ENCODE data around the gene ZFP36.

ZFP36 gene

GRCh38 chr19:39384839-39385568, 21.6 kb upstream of the ZFP36 start:
- DNase-seq, result no peak

- DNase-seq, result no peak
Observed at GRCh38 chr19:39385629-39386411, 20.8 kb upstream of the ZFP36 start.

DNA sequence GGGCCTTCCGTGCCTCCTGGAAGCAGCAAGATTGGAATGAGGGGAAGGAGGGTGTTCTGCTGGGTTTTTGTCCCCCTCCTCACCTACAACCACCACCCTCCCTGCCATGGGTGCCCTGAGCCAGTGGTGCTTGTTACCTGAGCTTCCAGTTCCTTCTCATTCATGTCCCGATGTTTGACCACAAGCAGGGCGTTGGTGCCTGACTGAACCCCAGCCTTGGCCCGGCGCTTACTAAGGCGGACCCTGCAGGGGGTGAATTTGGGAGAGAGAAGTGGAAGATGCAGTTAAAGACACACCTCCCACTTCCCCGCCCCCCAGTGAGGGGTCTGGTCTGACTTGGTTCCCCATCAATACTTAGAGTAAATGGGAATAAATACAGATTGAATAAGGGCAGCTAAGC, 20.1 kb upstream of the ZFP36 start:
- DNase-seq, result no peak

DNA sequence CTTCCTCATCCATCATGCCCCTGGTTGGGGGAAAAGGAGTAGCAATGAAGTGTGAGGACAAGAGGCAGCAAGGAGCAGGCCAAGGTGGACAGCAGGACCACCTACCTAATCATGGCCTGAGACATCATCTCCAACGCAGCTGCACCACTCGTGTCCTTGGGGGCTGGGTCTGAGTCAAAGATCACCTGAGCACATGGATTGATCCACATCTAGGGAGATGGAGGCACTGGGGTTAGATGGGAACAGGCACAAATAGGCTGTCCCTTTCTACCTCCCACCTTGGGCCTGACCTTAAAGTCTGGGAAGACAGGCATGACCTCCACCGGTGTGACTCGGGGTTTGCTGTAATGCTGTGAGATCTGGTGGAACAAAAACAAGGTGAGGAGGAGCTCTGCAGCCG, 18.0 kb upstream of the ZFP36 start:
- DNase-seq, result no peak

- no peak for DNase-seq
Observed at GRCh38 chr19:39389631-39390414, 16.8 kb upstream of the ZFP36 start.

DNA sequence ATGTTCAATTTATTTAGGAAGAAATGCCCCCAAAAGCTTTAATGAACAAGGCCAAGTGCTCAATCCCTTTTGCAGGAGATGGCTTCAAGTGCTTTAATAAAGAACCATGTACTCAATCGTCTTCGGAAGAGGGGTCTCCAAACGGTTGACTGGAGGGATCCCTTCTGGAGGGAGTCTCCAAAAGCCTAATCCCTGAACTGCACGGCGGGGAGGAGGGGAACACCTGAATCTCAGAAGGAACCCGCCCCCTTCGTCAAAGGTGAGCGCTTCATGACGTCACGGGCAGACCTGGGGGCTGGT, 16.2 kb upstream of the ZFP36 start:
- no peak for DNase-seq

DNA sequence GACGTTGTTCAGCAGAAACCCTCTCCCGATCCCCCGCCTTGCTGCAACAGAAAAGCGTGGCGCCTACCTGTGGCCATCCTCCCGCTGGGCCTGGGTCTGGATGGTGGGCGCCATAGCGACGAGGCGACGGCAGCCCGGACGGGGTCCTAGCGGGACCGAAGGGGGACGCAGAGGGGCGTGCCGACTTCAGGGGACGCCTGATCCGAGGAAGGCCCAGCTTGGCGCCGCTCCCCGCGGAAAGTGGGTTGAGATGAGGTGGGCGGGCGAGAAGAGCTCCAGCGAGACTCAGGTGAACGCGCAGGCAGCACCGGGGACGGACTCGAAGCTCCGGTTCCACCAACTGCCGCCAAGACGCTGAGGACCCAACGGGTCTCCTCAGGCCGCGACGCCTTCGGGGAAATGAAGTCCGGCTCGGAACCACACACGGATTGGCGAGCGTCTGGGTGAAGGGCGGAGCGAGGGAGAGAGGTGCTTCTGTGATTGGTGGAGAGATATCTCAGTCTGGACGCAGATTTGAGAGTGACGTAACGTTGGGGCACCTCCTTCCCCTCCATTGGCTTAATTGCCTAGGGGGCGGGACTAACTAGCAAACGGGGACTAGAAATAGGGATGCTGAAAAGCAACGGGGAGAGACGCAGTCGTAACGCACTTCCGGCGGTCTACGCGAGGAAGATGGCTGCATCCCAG, 15.8 kb upstream of the ZFP36 start, which contains the start of the genes MED29 and PAF1:
Gene MED29 (plus strand): TSS at position 628 of the 687 bp plus-strand sequence. CDS start 45 bp downstream, at position 673.
Gene PAF1 (minus strand): TSS at position 356 of the 687 bp plus-strand sequence. CDS start 242 bp downstream, at position 114.
- DNase-seq, result peak; percentile 99

DNA sequence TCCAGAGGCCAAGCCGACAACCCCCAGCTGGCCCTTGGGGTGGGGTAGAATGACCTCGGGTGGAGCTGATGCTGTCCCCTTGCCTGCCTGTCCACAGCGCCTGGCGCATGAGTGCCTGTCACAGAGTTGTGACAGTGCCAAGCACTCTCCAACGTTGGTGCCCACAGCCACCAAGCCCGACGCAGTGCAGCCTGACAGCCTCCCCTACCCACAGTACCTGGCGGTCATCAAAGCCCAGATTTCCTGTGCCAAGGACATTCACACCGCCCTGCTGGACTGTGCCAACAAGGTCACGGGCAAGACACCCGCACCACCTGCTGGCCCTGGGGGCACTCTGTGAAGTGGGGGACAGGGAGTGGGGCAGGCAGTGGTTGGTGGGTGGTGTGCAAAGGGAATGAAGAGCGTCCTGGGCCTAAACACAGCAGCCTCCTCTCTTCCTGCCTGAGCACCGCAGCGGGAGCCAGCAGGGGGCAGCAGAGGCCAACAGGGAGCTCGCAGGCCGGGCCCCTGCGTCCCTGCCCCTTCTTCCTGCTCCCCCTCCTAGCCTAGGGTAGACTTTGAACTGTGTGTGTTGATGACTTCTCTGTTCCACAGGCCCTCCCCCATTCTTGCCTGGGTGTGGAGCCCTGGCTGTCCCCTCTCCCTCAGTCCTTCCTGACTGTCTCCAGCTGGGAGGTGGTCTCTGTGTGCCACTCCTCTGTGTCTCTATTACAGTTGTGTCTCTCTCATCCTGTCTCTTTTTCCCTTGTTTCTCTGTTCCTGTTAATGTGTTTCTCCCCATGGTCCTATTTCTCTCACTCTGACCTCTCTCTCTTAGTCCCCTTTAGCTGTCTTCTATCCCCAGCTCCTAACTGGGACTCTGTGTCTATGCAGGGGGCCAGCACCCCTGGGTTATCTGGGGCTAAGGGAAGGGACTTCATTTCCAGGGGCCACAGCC, 9.0 kb upstream of the ZFP36 start:
- DNase-seq, result peak; percentile 4

- DNase-seq, result no peak
Observed at GRCh38 chr19:39398297-39398864, 8.3 kb upstream of the ZFP36 start.

DNA sequence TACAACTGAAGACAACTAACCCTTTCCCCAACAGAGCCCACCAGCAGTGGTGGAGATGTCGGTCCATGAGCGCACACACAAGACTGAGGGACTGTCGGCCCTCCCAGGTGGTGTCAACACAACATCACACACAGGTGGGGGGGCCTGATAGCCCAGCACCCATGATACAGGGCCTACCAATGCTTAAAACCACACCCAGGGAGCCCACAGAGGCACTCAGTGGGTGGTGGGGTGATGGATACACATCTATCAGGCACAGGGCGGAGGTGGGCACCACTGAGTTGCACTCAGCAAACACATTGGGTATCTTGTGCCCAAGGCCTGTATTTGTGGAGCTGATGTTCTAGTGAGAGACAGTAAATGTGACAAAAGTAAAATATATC, 7.0 kb upstream of the ZFP36 start:
- no peak for DNase-seq

- DNase-seq, result no peak
Observed at GRCh38 chr19:39400061-39400460, 6.6 kb upstream of the ZFP36 start.

- DNase-seq, result no peak
Observed at GRCh38 chr19:39401070-39401548, 5.5 kb upstream of the ZFP36 start.

GRCh38 chr19:39401549-39402345, 4.9 kb upstream of the ZFP36 start:
- DNase-seq, result no peak

DNA sequence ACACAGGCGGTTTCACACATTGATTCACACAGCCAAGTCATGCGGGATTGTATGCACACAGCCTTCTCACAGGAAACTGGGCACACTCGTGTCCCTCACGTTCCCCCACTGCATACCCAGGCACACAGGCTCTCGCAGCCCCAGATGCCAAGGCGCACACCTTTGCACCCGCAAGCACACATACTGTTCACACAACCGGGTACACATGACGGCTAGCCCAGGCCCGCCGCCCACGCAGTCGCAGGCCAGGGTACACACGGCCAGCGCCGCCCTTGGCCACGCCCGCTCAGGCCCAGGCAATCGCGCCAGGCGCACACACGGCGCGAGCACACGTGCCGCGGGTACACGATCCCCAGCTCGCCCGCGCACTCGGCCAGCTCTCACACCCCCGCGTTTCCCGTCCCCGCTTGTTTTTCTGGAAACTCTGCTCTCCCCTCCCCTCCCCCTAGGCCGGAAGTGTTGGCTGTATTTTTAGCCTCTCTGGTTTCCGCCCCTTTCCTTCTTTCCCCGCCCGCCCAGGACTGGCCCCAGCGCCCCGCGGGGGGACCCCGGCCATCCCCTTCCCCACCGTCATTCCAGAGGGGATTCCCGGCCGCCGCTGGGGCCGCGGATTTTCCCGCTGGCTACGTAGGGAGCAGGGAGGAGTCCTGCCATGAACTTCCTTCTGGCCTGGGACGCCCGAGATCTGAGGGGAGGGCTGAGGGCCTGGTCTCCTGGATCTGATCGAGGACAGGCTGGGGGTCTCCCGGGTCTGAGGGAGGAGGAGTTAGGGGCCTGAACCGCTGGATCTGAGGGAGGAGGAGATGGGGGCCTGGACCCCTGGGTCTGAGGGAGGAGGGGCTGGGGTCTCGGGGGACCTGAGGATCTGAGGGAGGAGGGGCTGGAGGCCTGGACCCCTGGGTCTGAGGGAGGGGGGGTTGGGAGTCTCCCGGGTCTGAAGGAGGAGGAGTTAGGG, 4.0 kb upstream of the ZFP36 start:
- DNase-seq, result peak; percentile 7

DNA sequence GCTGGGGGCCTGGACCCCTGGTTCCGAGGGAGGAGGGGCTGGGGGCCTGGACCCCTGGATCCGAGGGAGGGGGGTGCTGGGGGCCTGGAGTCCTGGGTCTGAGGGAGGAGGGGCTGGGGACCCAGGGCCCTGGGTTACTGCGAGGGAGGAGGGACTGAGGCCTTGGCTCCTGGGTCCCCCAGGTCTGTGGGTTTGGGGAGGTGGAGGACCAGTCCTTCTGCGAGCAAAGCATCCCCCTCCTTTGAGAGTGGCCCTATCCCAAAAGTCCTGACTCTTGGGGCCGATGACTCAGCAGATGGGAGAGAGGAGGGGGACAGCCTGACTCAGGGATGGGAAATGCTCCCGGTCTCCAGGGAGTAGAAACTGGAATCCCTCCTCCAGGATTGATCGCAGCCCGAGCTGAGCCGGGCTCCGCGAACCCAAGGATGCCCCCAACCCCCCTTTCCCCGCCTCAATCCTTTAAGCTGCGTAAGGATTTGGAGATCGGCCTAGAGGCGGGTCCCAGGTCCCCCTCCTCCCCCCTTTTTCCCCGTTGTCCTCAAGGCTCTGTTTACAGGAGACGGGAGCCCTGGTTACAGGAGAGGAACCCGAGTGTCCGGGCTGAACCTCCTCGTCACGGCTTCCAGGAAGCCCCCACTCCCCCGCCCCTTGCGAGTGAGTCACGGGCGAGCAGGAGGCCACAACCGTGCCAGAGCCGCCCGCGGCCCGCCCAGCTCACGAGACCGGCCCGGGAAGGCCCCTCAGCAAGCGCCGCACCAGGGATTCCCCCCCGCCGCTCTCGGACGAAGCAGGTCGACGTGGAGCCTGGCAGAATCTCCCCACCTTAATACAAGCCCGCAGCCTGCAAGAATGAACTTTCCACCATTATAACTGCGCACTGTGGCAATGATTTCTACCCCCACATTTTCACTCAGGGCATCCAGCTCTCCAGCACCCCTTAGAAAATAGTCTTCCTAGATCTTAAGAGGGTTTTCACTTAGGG, 3.0 kb upstream of the ZFP36 start:
- peak; percentile 2 for DNase-seq

DNA sequence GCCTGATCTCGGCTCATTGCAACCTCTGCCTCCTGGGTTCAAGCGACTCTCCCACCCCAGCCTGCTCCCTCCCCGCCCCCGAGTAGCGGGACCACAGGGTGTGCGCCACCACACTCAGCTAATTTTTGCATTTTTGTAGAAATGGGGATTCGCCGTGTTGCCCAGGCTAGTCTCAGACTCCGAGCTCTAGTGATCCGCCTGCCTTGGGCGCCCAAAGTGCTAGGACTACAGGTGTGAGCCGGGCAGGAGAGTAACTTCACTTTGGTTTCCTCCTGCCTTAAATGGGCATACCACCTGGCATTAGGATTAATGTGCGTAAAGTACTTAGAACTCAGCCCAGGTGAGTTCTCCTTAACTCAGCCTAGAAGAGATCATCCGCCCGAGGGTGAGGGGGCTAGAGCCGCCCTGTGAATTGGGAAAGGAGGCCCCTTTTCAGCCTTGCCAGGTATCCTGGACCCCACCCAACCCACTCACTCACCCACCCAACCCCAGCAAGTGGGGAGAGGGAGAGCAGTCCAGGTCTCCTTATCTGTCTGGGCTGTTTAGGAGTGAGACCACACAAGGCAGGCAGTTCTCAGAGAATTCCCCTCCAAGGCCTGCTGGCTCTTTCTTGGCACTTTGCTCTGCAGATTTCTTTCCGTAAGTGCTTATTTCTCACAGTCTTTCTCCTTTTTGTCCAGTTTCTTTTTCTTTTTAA, 1.2 kb upstream of the ZFP36 start:
- DNase-seq, result no peak

DNA sequence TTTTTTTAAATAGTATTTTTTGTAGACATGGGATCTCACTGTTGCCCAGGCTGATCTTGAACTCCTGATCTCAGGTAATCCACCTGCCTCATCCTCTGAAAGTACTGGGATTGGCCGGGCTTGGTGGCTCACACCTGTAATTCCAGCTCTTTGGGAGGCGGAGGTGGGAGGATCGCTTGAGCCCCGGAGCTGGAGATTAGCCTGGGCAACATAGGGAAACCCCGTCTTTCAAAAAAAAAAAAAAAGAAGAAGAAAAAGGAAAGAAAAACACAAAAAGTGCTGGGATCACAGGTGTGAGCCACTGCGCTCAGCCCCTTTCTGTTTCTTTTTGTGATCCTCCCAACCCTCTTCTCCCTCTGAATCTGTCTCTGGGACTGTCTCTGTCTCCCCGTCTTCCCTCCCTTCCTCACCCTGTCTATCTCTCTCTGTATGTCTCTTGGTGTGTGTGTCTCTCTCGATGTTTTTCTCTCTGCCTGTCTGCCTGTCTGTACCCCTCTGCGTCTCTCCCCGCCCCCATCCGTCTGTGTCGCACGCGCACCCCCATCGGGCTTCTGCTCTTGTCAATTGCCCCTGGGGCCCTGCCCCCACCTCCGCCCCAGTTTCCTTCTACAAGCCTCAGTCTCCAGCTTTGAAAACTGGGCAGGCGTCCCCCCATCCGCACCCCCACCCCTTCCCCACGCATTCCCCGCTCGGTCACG, 540 bp upstream of the ZFP36 start:
- no peak for DNase-seq
